H1 (cell line): Measurements from ENCODE around the gene UBE2E1.

ENCODE experiments used
- CBX8 ChIP-seq: fragments of 300-800, 300-1000 bp; sonication (generic); IDR thresholded peaks from 2 replicates; pipeline ENCODE4 v1.7.1; 2016; ENCODE audit warnings: low read depth, low read length, borderline replicate concordance
- CEBPB ChIP-seq: IDR thresholded peaks from 2 replicates; pipeline ENCODE4 v1.6.1; 2012; ENCODE audit warnings: low read depth, low read length
- CTCF ChIP-seq, 3 experiments: IDR thresholded peaks; 1 replicate in 2 of 3; 2 replicates in 1 of 3; pipeline versions ENCODE4 v1.5.1 to v1.6.1; 2011; ENCODE audit warnings: low read length in 3 of 3, mild to moderate bottlenecking in 3 of 3, inconsistent platforms in 2 of 3, low read depth in 1 of 3, moderate library complexity in 1 of 3; ENCODE audit not compliant: insufficient read depth in 1 of 3; ENCODE audit errors: control extremely low read depth in 1 of 3
- EGR1 ChIP-seq: IDR thresholded peaks from 2 replicates; pipeline ENCODE4 v1.6.1; 2011; ENCODE audit warnings: low read depth, low read length, borderline replicate concordance
- EP300 ChIP-seq, 2 experiments: IDR thresholded peaks; 1 replicate in 1 of 2; 2 replicates in 1 of 2; pipeline ENCODE4 v1.6.1; 2011 to 2012; ENCODE audit warnings: low read depth in 2 of 2, low read length in 2 of 2, mild to moderate bottlenecking in 2 of 2, borderline replicate concordance in 1 of 2, inconsistent platforms in 1 of 2, moderate library complexity in 1 of 2
- GABPA ChIP-seq: IDR thresholded peaks from 2 replicates; pipeline ENCODE4 v1.6.1; 2011; ENCODE audit warnings: mild to moderate bottlenecking, low read length, moderate library complexity, borderline replicate concordance; ENCODE audit not compliant: insufficient read depth
- POLR2A ChIP-seq, 2 experiments: IDR thresholded peaks; 1 replicate in 1 of 2; 2 replicates in 1 of 2; pipeline ENCODE4 v1.6.1; 2011; ENCODE audit warnings: low read depth in 2 of 2, low read length in 2 of 2, mild to moderate bottlenecking in 2 of 2; ENCODE audit errors: control extremely low read depth in 1 of 2
- SIN3A ChIP-seq, 2 experiments: IDR thresholded peaks in 1 of 2; conservative IDR thresholded peaks in 1 of 2; 2 replicates each; pipeline ENCODE4 v1.6.1; 2011 to 2012; ENCODE audit warnings: low read length in 2 of 2, improper control_type of control experiment in 1 of 2, low read depth in 1 of 2, mild to moderate bottlenecking in 1 of 2
- ZNF274 ChIP-seq: IDR thresholded peaks from 2 replicates; pipeline ENCODE4 v1.7.0; 2012; ENCODE audit warnings: low read length, borderline replicate concordance; ENCODE audit errors: extremely low read depth

- no peak for TF ChIP-seq CTCF (IDR thresholded peaks at IDR 0.05; ENCODE audit: control extremely low read depth in 1 of 3, insufficient read depth in 1 of 3, low read depth in 1 of 3, low read length in 3 of 3)
- TF ChIP-seq CBX8, result no peak
- no peak for TF ChIP-seq CEBPB
- TF ChIP-seq EGR1, result no peak
- TF ChIP-seq EP300 (IDR thresholded peaks at IDR 0.05; ENCODE audit: borderline replicate concordance in 1 of 2, low read depth in 2 of 2, low read length in 2 of 2), result no peak
- TF ChIP-seq POLR2A (IDR thresholded peaks at IDR 0.05; ENCODE audit: control extremely low read depth in 1 of 2, low read depth in 2 of 2, low read length in 2 of 2), result no peak
- no peak for TF ChIP-seq GABPA
- TF ChIP-seq SIN3A (conservative IDR thresholded peaks at IDR 0.05 in 1 of 2, IDR thresholded peaks at IDR 0.05 in 1 of 2; ENCODE audit: low read depth in 1 of 2, low read length in 2 of 2), result no peak
- TF ChIP-seq ZNF274, result no peak
Observed at GRCh38 chr3:23876923-23877322, 71.2 kb downstream of the UBE2E1 start.
